HepG2 (cell line): ENCODE measurements around the gene SS18L1. TPM values are rescaled to one million over a fixed set of nuclear protein-coding genes. Genes with fewer than 3 reads are reported as not detected.

Experiments
- BCL3 ChIP-seq: sonication (generic); formaldehyde crosslinking; IDR thresholded peaks from 2 replicates; pipeline ENCODE4 v1.5.1; 2020; ENCODE audit warnings: mild to moderate bottlenecking, missing genetic modification reagents, moderate library complexity
- DMAP1 ChIP-seq: IDR thresholded peaks from 2 replicates; pipeline ENCODE4 v1.6.1; 2016
- GABPB1 ChIP-seq: IDR thresholded peaks from 2 replicates; pipeline ENCODE4 v1.6.1; 2016; ENCODE audit warnings: mild to moderate bottlenecking, missing genetic modification reagents, moderate library complexity, missing compliant biosample characterization
- GATAD2A ChIP-seq: IDR thresholded peaks from 2 replicates; pipeline ENCODE4 v1.6.1; 2016
- HINFP ChIP-seq: sonication (generic); formaldehyde crosslinking; IDR thresholded peaks from 2 replicates; pipeline ENCODE4 v1.4.0; 2020; ENCODE audit warnings: low read depth, mild to moderate bottlenecking, missing genetic modification reagents
- IRX3 ChIP-seq: sonication (generic); formaldehyde crosslinking; IDR thresholded peaks from 2 replicates; pipeline ENCODE4 v1.8.1; 2023; ENCODE audit warnings: mild to moderate bottlenecking, low read depth, missing genetic modification reagents, borderline replicate concordance
- KDM3A ChIP-seq: IDR thresholded peaks from 2 replicates; pipeline ENCODE4 v1.6.1; 2018; ENCODE audit warnings: low read depth, missing compliant biosample characterization
- MAF1 ChIP-seq: sonication (generic); formaldehyde crosslinking; IDR thresholded peaks from 2 replicates; pipeline ENCODE4 v1.5.0; 2020; ENCODE audit warnings: missing genetic modification reagents, borderline replicate concordance
- MEIS2 ChIP-seq: sonication (generic); formaldehyde crosslinking; IDR thresholded peaks from 2 replicates; pipeline ENCODE4 v1.9.0; 2021; ENCODE audit warnings: mild to moderate bottlenecking, missing genetic modification reagents
- NCOR1 ChIP-seq: fragments of 200-600 bp; sonication (generic); IDR thresholded peaks from 2 replicates; pipeline ENCODE4 v1.7.0; 2017; ENCODE audit warnings: antibody characterized with exemption, low read length, borderline replicate concordance
- REL ChIP-seq: sonication (generic); formaldehyde crosslinking; conservative IDR thresholded peaks from 2 replicates; pipeline ENCODE4 v1.8.0; 2022; ENCODE audit warnings: mild to moderate bottlenecking, missing genetic modification reagents, moderate library complexity
- SMARCE1 ChIP-seq: fragments of 450-650 bp; IDR thresholded peaks from 2 replicates; pipeline ENCODE4 v1.6.1; 2017; ENCODE audit warnings: borderline replicate concordance
- TARDBP ChIP-seq: sonication (generic); formaldehyde crosslinking; IDR thresholded peaks from 2 replicates; pipeline ENCODE4 v1.8.0; 2022; ENCODE audit warnings: mild to moderate bottlenecking, missing genetic modification reagents
- TIGD3 ChIP-seq: sonication (generic); formaldehyde crosslinking; IDR thresholded peaks from 2 replicates; pipeline ENCODE4 v1.5.1; 2020; ENCODE audit warnings: mild to moderate bottlenecking, missing genetic modification reagents, borderline replicate concordance
- XBP1 ChIP-seq: sonication (generic); formaldehyde crosslinking; IDR thresholded peaks from 2 replicates; pipeline ENCODE4 v1.5.0; 2020; ENCODE audit warnings: missing genetic modification reagents
- ZNF205 ChIP-seq: IDR thresholded peaks from 2 replicates; pipeline ENCODE4 v1.6.1; 2018; ENCODE audit warnings: missing biosample characterization, missing genetic modification reagents
- ZNF234 ChIP-seq: sonication (generic); formaldehyde crosslinking; conservative IDR thresholded peaks from 2 replicates; pipeline ENCODE4 v1.5.1; 2020; ENCODE audit warnings: mild to moderate bottlenecking, missing genetic modification reagents
- ZNF383 ChIP-seq: sonication (generic); formaldehyde crosslinking; IDR thresholded peaks from 2 replicates; pipeline ENCODE4 v1.4.0; 2020; ENCODE audit warnings: missing genetic modification reagents, mild to moderate bottlenecking, borderline replicate concordance
- ZZZ3 ChIP-seq: sonication (generic); formaldehyde crosslinking; IDR thresholded peaks from 2 replicates; pipeline ENCODE4 v1.4.0; 2020; ENCODE audit warnings: missing genetic modification reagents, mild to moderate bottlenecking, borderline replicate concordance
- polyA plus RNA-seq, 8 experiments: library from polyadenylated mRNA; depleted of rRNA in 3 of 8; stranded (reverse) in 7 of 8; unstranded in 1 of 8; fragments of >200 nt; fragmentation: Illumina TruSeq in 4 of 8; extraction: Trizol in 4 of 8; gene quantifications; 2 replicates each; pipeline versions ENCODE4 v1.2.1 to v1.2.3, GENCODE V29; 2011 to 2016; ENCODE audit warnings: low read depth in 4 of 8, missing spikeins in 1 of 8, mixed read lengths in 1 of 8; ENCODE audit not compliant: insufficient read depth in 1 of 8
- total RNA-seq, 5 experiments: library from RNA; depleted of rRNA; stranded (reverse); fragments of >200 nt; fragmentation: Illumina TruSeq; extraction: Trizol; gene quantifications; 2 replicates each; pipeline ENCODE4 v1.2.3, GENCODE V29; 2016; ENCODE audit warnings: low read depth in 1 of 5
- TF ChIP-seq, protein P1 (sequence below): sonication (generic); formaldehyde crosslinking; IDR thresholded peaks from 2 replicates; pipeline ENCODE4 v1.5.1; 2020; ENCODE audit warnings: mild to moderate bottlenecking, missing genetic modification reagents, borderline replicate concordance

Gene SS18L1
- total and polyA plus RNA-seq, 2 of the 13 experiments (the other 11 are each of a cell fraction or from before 2014, with no cell fraction given) = 17.8 to 27.6 TPM

- TF ChIP-seq REL (CRISPR knock-in tag) (no peak), SMARCE1 (no peak), NCOR1 (no peak; the same call in 1 of the 2 replicates), GATAD2A (CRISPR knock-in tag) (no peak), GABPB1 (CRISPR knock-in tag) (peak; percentile 87), KDM3A (no peak), TIGD3 (no peak), MAF1 (CRISPR knock-in tag) (no peak; the same call in 1 of the 2 replicates), ZNF234 (no peak), XBP1 (no peak), ZZZ3 (CRISPR knock-in tag) (no peak; the same call in 1 of the 2 replicates), HINFP (CRISPR knock-in tag) (0 out of 2 replicates have a peak, but pooled peaks have one; percentile 55), TARDBP (CRISPR knock-in tag) (peak; percentile 56; the same call in 1 of the 2 replicates), MEIS2 (CRISPR knock-in tag) (peak; percentile 65; the same call in 1 of the 2 replicates), ZNF205 (CRISPR knock-in tag) (no peak), BCL3 (CRISPR knock-in tag) (no peak; the same call in none of the 2 replicates), ZNF383 (0 out of 2 replicates have a peak, but pooled peaks have one; percentile 68), DMAP1 (CRISPR knock-in tag) (no peak; the same call in 1 of the 2 replicates), IRX3 (peak; percentile 44; the same call in 1 of the 2 replicates)
- TF ChIP-seq, protein P1, sequence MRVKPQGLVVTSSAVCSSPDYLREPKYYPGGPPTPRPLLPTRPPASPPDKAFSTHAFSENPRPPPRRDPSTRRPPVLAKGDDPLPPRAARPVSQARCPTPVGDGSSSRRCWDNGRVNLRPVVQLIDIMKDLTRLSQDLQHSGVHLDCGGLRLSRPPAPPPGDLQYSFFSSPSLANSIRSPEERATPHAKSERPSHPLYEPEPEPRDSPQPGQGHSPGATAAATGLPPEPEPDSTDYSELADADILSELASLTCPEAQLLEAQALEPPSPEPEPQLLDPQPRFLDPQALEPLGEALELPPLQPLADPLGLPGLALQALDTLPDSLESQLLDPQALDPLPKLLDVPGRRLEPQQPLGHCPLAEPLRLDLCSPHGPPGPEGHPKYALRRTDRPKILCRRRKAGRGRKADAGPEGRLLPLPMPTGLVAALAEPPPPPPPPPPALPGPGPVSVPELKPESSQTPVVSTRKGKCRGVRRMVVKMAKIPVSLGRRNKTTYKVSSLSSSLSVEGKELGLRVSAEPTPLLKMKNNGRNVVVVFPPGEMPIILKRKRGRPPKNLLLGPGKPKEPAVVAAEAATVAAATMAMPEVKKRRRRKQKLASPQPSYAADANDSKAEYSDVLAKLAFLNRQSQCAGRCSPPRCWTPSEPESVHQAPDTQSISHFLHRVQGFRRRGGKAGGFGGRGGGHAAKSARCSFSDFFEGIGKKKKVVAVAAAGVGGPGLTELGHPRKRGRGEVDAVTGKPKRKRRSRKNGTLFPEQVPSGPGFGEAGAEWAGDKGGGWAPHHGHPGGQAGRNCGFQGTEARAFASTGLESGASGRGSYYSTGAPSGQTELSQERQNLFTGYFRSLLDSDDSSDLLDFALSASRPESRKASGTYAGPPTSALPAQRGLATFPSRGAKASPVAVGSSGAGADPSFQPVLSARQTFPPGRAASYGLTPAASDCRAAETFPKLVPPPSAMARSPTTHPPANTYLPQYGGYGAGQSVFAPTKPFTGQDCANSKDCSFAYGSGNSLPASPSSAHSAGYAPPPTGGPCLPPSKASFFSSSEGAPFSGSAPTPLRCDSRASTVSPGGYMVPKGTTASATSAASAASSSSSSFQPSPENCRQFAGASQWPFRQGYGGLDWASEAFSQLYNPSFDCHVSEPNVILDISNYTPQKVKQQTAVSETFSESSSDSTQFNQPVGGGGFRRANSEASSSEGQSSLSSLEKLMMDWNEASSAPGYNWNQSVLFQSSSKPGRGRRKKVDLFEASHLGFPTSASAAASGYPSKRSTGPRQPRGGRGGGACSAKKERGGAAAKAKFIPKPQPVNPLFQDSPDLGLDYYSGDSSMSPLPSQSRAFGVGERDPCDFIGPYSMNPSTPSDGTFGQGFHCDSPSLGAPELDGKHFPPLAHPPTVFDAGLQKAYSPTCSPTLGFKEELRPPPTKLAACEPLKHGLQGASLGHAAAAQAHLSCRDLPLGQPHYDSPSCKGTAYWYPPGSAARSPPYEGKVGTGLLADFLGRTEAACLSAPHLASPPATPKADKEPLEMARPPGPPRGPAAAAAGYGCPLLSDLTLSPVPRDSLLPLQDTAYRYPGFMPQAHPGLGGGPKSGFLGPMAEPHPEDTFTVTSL (CRISPR knock-in tag) = no peak
These were observed 21.6 kb upstream of the SS18L1 start, which contains the start of gene LSM14B (continued) for GRCh38 chr20:62121776-62122653.
